ENCODE measurements around the gene SFI1. TPM values are rescaled to one million over a fixed set of nuclear protein-coding genes. Genes with fewer than 3 reads are reported as not detected.
"Not testable (repeated sequence)": the region's sequence is repeated elsewhere in the genome, so short reads cannot be mapped to it uniquely, and the experiment has no call there.

SFI1 gene
- total RNA-seq, 1 donor from 2014 or later: 20.3 TPM

DNA sequence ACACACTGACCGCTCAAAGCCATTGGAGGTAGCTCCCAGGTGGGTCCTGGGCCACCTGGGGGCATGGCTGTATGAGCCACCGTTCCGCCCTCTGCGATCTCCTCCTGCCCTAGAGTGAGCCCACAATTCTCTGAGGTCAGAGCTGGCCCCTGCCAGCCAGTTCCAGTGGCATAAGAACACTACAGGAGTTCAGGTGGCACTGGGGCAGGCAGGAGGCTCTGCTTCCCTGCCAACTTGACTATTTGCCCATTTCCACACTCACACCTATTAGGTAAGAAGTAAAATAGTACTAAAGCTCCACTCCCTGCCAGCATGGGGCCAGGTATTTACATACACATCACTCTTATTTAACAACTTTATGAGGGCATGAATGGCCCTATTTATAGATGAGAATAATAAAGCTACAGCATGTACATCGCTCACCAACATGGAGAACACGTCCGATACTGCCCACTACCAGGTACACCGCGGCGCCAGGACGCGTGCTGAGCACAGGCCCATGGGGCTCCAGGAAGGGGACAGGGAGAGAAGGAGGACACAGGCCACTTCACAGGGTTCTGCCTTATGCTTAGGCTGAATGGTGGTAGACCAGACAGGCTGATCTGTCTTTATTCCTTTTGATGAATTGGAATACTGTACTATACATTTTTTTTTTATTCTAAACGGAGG, 139.4 kb downstream of the SFI1 start:
- no peak for DNase-seq

DNA sequence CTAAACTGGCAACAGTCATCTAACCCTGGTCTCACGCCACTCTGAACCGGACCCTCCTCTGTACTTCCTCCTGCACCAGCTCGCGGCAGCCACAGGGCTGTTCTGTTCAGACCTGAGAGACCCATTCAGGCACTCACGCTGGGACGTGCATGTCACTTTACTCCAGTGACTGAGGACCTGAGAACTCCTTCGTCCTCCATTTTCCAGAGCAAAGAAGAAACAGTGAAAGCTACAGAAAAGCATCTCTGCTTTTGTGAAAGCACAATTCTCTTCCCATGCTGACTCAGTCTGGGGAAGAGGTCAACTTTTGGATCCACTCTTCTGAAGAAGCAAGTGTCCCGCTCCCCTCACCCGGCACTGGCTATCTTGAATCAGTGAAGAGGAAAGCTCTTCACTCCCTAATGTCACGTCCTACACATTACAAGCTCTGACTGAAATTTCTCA, 141.1 kb downstream of the SFI1 start:
- DNase-seq: no peak

DNA sequence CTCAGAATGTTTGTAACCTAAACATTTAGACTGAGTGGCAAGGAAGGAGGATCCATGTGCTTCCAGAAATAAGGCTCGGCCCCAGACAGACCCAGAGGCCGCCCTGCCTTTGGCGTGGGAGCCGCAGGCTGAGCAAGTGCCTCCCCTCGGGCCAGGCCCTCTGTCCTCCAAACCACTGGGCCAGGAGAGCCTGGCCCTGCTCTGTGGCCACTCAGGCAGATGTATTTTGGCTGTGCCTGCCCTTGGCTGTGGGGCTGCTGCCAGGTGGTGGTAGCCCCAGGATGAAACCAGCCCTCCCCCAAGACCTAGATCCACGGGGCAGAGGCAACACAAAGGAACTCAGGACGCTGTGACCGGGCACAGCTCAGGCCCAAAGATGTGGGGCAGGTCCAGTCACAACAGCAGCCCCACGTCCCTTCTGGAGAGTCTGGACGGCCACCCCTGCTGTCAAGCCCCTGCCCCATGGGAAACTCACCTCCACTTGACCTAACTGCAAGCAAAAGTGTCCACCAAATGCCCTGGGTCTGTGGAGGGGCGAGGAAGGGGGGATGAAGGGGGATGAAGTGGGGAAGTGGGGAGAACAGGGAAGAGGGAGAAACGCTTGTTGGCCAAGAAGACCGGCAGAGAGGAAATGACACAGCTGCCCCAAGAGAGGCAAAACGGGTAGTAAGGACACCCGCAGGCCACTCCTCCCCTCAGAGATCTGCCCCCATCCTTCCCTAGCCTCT, 141.7 kb downstream of the SFI1 start:
- DNase-seq: no peak

DNA sequence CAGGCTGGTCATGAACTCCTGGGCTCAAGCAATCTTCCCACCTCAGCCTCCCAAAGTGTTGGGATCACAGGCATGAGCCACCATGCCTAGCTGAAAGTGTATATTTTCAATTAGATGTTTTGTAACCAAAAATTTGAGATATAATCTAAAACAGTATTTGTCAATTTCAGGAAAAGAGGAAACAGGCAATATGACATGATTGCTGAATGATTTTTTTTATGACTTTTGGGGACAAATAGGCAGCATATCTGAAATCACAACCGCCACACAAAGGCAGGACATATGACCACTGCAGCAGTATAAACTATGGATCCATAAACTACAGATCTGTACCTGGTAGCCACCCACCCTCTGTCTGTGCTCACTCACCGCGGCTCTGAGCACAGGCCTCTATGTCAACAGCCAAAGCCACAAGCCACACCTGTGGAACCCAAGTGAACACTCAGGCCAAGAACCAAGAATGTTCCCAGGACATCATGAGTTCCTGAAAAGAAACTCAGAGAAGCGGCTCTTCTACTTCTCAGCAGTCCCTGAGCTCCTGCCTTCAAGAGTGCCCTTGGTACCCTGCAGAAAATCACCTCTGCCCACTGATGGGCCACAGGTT, 143.2 kb downstream of the SFI1 start:
- DNase-seq: no peak

DNA sequence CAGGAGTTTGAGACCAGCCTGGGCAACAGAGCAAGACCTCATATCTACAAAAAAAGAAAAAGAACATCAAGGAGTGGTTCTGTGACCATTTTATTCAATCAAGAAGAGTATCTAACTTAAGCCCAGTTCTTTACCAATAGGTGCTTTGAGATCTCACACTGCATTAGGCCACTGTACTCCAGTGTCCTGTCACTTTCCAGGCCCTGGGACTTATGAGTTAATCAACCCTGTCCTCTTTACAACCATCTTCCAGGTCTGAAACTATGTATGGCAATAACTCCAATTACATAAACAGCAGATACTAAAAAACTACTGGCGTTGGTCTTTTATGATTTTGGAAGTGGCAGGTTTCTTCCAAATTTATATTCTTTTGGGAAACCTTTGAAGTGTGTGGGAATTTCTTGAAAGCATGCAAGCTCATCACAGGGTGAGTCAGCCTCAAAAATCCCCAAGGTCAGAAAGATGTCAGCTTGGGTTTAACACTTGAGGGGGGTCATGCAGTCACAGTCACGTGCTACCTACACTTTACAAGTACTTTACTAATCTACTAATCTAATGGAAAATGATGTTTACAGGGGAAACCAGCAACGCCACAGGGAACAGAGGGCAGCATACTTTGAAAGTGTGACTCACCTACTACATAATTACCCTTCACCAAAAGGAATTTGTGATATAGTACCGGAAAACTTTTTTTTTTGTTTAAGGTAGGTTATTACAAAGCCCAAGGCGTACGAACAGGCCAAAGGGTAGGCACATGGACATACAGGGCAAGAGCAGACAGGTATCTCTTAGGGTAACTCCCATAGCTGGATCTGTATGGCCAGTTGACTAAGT, 150.1 kb downstream of the SFI1 start:
- no peak for DNase-seq

DNA sequence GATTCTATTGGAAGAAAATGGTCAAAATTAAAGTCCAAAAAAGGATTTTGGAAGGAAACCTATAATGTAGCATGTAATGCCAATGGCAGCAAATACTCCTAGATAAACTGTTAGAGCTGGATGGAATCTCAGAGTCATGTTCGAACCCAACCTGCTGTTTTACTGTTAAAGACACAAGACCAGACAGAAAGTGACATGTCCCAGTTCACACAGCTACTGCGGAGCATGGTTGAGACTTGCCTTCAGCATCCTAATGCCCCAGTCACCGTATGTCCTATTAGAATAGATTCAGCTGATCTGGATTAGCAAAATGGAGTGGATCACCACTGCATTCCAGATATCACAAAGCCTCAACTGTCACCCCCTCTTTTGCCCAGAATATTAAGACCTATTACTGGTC, 150.7 kb downstream of the SFI1 start:
- no peak for DNase-seq

- no peak for DNase-seq
These were observed 151.4 kb downstream of the SFI1 start for GRCh38 chr22:31647523-31648320.

DNA sequence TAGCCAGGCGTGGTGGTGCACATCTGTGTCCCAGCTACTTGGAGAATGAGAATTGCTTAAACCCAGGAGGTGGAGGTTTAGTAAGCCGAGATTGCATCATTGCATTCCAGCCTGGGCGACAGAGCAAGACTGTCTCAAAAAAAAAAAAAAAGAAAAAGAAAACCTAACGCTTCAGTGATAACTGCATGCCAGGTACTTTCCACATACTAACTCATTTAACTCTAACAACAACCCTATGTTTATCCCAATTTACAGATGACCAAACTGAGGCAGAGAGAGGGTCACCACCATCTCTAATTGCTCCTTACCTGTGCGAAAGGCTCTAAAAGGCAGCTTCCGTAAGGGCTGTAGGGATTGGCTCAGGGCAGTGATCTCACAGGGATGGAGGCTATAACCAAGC, 154.1 kb downstream of the SFI1 start:
- no peak for DNase-seq

DNA sequence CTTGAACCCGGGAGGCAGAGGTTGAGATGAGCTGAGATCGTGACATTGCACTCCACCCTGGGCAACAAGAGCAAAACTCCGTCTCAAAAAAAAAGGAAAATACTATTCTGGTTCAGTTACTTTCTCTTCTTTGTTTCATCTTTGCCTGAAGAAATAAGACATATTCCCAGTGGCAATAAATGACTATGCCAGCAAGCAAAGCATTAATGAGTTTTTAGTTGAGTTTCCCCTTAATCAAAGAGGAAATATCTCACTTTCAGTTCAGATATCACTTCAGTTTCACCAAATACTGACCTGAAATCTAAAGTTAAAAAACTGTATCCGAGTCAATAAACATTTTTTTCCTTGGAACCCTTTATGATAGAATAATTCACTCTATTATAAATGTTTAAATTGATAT, 155.3 kb downstream of the SFI1 start:
- no peak for DNase-seq

DNA sequence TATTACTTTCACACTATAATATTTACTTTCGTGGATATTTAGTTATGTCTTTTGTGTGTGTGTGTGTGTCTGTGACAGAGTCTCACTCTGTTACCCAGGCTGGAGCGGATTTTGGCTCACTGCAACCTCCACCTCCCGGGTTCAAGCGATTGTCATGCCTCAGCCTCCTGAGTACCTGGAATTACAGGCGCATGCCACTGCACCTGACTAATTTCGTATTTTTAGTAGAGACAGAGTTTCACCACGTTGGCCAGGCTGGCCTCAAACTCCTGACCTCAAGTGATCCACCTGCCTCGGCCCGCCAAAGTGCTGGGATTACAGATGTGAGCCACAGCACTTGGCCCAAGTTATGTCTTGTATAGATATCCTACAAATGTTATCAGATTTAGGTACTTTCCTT, 155.8 kb downstream of the SFI1 start:
- DNase-seq: no peak

DNA sequence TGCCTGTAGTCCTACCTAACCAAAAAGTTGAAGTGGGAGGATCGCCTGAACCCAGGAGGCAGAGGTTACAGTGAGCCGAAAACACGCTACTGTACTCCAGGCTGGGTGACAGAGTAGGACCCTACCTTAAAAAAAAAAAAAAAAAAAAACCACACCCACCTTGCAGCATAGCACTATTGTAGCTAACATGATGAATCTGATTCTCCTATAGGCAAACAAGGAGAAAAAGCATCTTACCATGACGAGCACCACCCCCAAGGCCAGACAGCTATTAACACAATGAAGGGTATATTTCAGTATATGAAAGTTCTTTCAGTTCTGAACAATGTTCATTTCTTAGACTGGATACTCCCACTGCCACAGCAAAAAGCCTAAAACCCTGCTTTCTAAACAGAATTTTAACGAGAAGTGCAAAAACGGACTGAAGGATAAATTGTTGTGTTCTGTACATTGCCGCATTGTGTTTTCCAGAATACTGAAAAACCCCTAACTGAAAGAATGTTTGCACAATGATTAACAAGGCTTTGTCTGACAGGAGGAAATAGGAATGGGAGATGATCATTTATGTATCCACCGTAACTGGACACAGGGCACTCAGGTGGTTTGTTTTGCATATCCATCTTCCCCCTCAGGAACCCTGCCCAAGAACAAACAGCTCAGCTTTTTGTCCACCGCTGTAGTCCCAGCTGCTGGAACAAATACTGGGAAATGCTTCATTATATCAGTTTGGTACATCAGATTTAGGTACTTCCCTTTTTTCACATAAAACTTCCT, 156.8 kb downstream of the SFI1 start:
- no peak for DNase-seq

DNA sequence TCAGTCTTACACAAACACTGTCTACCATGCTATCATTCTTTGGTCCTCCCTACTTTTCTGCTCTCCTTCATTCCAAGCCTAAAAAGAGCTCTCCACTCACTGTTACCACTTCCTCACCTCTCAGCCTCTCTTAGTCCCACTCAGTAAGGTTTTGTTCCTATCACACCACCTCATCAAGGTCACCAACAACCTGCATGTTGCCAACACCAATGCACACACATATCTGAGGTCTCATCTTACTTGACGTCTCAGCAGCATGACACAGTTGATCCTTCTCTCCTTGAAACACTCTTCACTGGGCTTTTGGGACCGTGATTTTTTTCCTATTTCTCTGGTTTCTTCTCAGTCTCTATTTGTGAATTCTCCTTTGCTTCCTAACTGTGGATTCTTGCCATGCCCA, 157.6 kb downstream of the SFI1 start:
- DNase-seq: no peak

GRCh38 chr22:31654408-31654807, 158.1 kb downstream of the SFI1 start:
- no peak for DNase-seq

DNA sequence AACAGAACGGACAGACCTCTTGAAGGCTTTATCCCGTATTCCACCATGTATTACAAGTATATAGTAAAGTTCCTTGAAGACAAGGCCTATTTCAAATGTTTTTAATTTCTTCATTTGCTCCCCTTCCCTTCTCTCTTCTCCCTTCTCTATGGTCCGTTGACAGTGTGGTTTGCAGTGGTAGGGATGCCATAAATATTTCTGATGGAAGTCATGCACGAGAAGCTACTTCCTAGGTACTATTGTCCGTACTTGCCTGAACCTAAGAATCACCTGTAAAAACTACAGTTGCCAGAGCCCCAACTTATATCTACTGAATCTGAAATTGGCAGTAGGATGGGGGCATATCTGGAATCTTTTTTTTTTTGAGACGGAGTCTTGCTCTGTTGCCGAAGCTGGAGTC, 162.9 kb downstream of the SFI1 start:
- no peak for DNase-seq

- DNase-seq: not testable (repeated sequence)
These were observed 164.6 kb downstream of the SFI1 start for GRCh38 chr22:31660860-31661341.

GRCh38 chr22:31661851-31662667, 165.7 kb downstream of the SFI1 start, which contains the start of gene PISD:
PISD (minus strand) TSS chr22:31662215; CDS start chr22:31662208, 7 bp downstream.
- DNase-seq: peak; percentile 87

GRCh38 chr22:31662668-31663037, 166.3 kb downstream of the SFI1 start:
- no peak for DNase-seq
